ENCODE results near the gene PCSK7.

The PCSK7 gene

DNA sequence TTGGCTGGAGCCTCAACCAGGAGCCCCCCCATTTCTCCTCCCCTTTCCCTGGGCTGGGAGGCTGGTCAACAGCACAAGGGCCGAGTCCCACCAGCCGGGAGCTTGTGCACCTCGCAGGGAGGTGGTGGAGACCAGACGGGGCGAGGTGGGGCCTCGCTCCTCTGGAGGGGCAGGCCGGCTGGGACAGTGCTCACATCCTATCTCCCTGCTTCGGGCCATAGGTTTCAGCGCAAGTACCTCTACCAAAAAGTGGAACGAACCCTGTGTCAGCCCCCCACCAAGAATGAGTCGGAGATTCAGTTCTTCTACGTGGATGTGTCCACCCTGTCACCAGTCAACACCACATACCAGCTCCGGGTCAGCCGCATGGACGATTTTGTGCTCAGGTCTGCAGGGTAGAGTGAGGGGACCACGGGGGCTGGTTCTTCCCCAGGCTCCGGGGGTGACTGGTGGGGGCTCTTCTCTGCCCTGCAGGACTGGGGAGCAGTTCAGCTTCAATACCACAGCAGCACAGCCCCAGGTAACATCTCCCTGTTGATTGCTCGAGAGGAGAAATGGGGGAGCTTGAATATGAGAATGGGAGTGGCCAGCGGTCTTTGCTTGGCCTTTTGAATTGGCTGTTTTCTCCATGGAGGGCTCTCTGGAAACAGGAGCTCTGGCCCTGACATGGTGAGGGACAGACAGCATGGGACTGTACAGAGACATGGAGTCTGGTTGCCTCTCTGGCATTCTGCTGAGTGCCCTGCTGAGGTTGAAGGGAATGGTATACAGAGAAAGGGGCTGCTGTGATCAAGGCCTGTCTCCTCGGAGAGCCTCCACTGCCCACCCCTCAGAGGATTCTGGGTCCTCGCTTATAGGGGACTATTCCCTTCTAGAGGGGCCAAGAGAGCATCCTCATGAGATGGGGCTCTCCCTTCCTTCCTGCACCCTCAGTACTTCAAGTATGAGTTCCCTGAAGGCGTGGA lies 50.0 kb downstream of the PCSK7 start:
- DNase-seq, result no peak

DNA sequence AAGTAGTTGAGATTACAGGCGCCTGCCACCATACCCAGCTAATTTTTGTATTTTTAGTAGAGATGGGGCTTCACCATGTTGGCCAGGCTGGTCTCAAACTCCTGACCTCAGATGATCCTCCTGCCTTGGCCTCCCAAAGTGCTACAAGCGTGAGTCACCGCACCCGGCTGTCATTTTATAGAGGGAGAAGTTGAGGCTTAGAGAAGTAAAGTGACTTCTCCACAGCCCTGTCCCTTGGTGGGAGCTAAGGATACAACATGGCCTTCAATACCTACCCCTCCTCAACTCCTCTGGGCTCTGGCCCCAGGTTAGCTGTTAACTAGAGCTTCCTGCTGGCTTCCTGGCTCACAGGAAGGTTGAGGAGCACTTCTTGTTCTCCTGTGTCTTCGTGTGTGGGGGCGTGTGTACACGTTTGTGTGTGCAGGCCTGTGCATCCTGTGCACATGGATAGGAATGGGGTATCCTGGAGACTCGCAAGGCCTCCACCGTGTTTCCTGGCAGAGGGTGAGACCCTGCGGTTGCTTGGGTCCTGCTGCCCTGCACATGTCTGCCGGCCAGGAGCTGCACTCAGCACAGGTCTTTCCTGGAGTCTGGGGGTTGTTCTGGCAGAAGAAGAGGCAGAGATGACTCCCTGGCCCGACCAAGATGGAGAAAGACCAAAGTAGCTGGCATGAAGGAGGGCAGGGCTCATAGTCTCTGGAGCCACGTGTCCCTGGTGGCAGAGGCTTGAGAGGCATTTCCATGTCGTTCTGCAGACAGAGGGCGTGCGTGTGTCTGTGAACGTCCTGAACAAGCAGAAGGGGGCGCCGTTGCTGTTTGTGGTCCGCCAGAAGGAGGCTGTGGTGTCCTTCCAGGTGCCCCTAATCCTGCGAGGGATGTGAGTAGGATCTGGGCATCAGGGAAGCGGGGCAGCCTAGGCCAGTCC lies 51.0 kb downstream of the PCSK7 start:
- DNase-seq, result peak; percentile 49

DNA sequence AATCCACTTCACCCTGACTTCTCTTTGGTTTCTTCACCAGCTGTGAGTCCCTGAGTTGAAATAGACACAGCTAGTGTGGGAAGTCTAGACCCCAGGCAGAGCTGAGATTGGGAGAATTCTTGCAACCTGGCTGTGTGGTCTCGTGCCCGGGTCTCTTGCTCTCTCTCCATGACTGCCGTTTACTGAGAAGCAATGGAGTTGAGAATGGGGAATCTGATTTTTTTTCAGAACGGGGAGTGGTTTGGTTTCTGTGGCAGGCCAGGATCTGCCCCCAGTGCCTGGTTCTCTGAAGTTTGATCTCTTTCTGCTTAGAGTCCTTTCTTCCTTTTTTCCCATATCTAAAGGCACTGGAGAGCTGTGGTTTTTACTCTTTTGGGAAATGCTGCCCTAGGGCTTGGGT lies 51.9 kb downstream of the PCSK7 start:
- no peak for DNase-seq

DNA sequence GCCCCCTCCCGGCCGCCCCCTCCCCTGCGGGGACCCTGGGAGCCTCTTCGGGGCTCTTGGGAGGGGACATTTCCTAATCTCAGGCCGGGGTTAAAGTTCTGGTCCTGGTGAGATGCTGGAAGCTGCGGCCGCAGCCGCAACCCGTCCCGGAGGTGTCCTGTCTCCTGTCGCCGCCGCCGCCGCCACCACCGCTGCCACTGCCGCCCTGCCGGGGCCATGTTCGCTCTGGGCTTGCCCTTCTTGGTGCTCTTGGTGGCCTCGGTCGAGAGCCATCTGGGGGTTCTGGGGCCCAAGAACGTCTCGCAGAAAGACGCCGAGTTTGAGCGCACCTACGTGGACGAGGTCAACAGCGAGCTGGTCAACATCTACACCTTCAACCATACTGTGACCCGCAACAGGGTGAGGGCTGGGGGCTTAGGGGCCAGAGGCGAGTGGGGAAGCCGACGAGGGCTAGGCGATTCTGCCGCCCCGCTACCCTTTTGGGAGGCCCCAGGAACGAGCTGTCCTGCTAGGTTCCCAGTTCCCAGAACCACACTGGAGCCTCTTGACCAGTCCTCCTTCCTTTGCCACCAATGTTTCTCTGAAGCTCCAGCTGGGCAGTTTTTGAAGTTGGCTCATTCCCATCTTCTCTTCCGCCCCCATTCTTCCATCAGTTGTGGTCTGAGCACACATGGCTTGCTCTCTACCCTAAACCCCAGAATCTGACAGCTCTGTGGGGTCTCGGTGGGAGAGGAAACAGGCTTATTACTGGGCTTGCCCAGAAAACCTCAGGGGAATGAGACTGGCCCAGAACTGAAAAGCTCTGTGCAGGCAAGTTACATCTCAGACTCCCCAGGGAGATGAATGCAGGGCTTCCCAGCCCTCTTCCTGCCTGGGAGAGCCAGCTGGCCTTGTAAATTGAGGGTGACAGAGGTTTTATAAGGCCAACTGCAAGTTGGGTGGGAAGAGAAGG lies 52.5 kb downstream of the PCSK7 start:
- peak; percentile 41 for DNase-seq

DNA sequence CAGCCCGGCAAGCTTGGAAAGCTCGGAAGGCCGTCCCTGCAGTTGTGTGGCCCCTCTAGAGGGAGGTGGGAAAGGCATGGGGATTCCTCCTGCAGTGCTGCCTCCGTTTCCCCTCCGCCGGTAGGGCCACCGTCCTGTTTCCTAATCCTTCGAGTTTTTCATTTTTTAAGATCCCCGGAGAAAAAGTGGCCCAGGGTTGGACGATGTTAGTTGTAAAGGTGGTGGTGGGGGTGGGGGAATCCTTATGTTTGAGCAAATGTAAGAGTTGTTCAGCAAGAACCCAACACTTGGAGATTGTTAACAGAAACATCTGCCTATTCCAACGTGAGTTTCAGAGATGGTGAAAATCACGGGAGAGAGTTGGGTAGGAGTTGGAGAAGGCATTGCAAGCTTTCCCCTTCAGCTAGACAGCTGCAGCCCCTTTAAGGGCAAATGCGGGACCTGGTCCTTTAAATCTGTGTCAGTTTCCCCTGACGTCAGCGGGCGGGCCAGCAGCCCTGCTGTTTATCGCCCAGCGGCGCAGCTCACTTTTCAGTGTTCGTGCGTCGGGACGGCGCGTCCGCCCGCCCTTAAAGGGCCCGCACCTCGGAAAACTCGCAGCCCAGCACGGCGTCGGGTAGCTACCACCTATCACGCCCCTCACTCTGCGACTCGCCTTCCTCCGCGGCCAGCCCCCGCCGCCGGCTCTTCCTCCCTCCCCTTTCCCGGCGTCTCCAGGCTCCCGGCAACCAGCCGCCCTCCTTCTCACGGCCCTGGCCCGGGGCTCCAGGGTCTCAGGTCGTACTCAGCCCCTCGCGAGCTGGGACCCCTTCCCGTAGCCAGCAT lies 53.5 kb downstream of the PCSK7 start, which contains the start of gene SIDT2:
TSS of gene SIDT2 (plus strand) at position 534 of the 825 bp plus-strand sequence. CDS start 521 bp downstream, outside the sequence.
- DNase-seq, result peak; percentile 81

DNA sequence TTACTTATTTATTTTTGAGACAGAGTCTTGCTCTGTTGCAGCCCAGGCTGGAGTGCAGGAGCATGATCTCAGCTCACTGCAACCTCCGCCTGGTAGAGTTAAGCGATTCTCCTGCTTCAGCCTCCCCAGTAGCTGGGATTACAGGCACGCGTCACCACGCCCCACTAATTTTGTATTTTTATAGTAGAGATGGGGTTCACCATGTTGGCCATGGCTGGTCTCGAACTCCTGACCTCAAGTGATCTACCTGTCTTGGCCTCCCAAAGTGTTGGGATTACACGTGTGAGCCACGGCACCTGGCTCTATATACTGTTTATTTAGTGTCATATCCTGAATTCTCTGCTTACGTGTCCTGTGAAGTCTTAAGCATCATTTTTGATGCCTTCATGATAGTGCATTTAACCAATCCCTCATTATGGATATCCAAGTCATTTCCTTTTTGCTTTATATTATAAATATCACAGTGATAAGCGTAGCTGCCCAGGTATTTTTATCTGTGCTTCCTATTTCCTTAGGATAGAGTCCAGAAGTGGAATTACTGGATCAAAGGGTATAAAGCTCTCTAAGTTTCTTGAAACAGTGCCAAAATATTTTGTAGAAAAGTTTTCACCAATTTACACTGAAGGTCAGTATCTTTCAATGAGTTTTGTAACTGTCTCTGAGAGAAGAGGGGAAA lies 54.2 kb downstream of the PCSK7 start:
- no peak for DNase-seq

DNA sequence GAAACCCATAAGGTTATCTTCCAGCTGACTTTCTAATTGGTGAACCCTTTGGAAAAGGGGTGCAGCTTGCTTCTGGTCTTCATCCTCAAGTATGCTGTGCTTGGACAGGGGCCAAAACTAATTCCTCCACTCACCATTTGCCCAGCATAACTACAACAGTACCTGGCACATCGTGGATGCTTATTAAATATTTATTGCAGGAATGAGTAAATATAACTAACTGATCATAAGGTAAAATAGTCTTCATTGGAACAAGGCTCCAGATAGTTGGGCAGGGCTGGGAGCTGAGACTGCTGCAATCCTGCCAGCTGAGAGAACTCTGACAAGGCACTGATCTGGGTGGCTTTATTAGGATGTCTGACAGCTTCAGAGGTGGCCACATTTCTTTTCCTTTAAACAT lies 55.7 kb downstream of the PCSK7 start:
- no peak for DNase-seq

DNA sequence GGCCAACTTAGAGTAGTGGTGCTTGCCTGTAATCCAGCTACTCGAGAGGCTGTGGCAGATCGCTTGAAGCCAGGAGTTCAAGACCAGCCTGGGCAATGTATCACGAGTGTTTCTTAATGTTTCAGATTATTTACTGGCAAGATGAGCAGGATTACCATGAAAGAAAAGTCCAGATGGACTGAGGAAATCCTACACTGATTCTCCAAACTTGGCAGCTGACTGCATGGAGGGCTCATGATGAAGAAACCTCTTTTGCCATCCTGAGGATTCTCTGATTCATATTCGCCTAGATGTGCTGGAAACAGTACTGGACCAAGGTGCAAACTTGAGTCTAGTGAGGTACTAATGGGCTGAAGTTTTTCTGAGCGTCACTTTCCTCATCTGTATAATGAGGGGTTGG lies 56.1 kb downstream of the PCSK7 start:
- no peak for DNase-seq

DNA sequence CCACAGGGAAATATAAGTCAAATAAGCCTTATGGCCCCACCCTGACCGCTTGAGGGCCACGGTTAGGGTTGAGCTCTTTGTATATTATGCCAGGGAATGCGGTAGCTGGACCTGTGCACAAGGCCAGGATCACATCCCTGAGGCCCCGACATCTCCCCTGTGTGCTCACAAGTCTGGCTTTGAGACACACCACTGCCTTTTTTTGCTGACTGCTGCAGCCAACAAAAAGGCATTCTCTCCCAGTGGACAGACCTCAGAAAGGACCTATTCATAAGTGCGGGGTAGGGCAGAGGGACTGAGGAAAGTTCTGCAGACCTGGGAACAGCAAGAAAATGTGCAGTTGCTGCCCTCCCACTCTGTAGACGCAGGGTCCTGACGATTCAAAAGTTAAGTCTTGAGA lies 56.8 kb downstream of the PCSK7 start:
- no peak for DNase-seq

DNA sequence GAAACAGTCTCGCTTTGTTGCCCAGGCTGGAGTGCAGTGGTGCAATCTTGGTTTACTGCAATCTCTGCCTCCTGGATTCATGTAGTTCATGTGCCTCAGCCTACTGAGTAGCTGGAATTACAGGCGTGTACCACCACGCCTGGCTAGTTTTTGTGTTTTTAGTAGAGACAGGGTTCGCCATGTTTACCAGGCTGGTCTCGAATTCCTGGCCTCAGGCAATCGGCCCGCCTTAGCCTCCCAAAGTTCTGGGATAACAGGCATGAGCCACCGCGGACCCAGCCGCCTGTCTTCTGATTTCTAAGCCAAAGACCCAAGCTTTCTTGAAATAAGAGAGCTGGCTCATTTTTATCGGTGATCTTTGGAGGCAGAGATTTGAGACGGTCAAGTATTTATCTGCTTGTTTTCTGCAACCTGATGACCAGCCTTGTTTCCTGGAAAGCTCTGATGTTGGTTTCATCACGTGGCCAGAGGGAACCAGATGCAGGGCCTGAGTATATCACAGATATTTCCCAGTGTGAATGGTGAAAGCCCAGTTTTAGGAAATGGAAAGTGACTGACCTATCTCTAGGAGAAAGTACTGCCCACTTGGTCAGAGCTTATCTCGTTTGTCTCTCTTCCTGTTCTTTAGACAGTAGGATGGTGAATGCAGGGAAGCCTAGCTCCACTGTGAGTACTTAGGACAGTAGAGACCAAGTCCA lies 59.0 kb downstream of the PCSK7 start:
- DNase-seq, result no peak

DNA sequence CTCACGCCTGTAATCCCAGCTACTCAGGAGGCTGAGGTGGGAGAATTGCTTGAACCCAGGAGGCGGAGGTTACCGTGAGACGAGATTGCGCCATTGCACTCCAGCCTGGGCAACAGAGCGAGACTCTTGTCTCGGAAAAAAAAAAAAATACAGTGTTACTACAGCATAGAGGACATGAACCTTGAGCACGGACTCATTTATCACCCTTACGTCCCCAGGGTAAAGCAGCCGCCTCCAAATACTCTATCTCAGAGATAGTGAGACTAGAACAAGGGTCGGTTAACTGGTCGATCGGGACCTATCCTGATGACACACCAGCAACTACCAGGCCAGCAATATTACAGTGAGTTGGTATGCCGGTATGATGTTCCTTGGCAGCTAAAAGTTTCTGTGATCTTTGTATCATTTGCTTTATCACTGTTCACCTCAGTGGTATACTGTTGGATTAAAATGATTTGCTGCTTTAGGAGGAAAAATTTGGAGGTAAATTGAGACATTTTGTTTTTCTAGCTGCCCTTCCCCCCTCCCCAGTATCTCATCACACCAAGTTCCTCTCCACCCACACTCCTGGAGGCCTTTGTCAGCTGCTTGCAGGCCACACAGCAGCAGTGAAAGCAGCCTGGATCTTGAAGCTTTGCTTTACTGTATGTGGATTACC lies 60.3 kb downstream of the PCSK7 start:
- no peak for DNase-seq

DNA sequence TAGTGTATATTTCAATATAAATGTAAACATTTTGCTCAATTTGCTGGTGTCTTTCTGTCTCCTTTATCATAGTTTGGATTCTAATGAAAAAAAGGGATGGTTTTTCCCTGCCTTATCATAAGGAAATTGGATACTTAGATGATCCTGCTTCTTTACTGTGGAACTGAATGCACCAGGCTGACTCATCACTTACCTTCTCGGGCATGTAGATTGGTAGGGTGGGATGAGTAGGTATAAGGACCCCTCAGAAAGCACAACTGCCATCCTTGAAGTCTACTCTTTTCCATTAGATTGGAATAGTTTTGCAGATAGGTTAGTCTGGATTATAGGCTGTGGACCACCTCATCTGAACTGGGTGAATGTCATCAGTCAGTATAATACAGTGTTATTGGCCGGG lies 60.9 kb downstream of the PCSK7 start:
- DNase-seq, result no peak

DNA sequence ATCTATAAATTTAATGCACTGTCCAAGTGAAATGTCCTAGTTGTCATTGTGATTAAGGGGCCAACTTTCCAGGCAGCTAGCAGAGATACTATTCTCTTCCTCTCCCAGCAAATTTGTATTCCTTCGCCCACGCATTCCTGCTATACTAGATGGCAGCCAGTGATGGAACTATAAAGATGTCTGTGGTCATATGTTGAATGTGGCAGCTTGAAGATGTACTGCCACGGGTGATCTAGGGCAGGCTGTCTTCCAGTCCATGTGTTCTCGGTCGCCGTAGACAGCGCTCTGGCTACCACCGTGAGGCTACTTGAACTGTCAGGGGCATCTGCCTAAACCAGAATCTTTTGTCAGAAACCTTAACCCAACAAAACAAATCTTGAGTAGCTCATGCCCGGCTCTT lies 61.7 kb downstream of the PCSK7 start:
- no peak for DNase-seq

DNA sequence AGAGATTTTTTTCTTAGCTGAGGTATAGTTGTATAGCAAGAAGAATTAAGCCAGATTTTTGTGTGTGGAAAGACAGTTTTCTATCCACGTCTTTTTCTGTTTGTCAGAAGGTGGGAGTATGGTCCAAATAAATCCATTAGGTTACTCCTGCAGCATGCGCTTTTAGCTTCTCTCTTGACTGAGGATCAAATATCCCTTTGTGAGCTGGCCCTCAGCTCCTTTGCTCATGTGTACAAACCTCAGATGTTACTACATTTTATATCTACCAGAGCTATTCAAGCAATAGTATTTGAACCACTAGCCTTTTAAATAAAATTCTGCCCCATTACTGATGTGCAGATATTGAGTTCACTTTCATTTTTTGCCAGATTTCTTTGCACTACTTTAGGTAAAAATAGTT lies 62.1 kb downstream of the PCSK7 start:
- no peak for DNase-seq

DNA sequence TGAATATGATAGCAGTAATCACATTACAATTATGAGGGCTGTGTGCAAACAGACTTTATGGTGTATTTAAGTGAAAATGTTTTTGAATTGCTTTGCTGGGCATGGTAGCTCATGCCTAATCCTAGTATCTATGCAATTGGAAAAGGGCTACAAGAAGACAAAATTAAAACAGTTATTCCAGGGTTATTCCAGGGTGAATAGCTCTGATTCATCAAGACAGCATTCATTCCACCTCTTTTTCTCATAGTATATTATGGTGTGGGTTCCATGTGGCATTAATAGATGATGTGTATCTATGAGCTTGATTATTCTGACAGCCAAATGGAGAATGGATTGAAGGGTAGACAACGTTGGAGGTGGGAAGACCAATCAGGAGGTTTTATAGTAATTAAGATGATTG lies 65.4 kb downstream of the PCSK7 start:
- DNase-seq, result no peak

DNA sequence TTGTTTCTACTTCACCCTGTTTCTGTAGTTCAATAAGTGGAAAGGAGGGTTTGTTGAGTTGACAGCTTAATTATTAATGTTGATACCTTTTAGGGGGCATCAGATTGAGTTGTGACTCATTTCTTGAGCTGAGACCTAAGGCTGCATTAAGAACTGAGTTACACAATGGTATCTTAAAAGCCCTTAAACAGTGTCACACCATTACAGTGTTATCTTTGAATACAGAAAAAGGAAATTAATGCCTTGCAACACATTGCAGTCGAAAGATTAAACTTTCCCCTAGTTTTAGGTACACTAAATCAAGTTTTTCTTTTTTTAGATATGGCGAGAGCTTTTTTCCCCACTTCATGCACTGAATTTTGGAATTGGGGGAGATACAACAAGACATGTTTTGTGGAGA lies 71.0 kb downstream of the PCSK7 start:
- no peak for DNase-seq

DNA sequence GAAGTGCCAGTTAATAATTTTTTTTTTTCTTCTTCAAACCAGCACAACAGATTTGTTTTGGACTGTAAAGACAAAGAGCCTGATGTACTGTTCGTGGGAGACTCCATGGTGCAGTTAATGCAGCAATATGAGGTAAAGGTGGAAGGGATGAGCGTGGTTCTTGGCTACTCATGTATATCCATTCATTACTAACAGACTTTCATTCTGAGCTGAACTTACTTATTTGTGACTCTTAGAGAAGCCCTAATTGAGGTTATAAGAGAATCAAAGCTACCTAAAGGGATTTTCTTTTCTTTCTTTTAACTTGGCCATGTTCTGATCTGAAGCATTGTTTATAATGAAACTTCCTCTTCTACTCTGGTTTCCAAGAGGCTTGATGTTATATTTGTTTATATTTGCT lies 72.0 kb downstream of the PCSK7 start:
- no peak for DNase-seq

DNA sequence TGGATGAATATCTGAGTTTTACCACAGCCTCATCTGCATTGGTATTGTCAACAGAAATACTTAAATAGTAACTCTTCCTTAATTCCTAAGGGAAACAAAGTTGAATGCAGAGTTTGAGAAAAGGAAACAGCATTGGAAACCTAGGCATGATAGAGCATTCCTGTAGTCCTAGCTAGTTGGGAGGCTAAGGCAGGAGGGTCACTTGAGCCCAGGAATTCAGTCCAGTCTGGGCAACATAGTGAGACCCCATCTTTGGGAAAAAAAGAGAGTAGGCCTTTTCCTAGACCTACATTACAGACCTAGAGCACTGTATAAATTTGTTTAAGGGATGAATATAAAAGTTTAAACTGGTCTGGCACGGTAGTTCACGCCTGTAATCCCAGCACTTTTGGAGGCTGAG lies 74.4 kb downstream of the PCSK7 start:
- DNase-seq, result no peak

DNA sequence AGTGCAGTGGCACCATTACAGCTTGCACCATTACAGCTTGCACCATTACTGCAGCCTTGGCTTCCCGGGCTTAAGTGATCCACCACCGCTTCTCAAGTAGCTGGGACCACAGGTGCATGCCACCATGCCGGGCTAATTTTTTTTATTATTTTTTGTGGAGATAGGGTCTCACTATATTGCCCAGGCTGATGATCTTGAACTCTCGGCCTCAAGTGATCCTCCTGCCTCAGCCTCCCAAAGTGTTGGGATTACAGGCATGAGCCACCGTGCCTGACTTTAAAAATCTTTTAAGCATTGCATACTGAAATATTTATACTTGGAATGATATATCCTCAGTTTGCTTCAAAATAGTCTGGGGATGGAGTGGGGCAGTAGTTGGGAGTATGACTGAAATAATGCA lies 77.4 kb downstream of the PCSK7 start:
- DNase-seq, result no peak

All from T-helper 9 cell (primary cell).